Measurements from ENCODE around the gene MED7. TPM values are rescaled to one million over a fixed set of nuclear protein-coding genes. Genes with fewer than 3 reads are reported as not detected.

The MED7 gene
- polyA plus RNA-seq, 2 of the 4 experiments (the other 2 are of a cell fraction) = 22.6 to 23.0 TPM

DNA sequence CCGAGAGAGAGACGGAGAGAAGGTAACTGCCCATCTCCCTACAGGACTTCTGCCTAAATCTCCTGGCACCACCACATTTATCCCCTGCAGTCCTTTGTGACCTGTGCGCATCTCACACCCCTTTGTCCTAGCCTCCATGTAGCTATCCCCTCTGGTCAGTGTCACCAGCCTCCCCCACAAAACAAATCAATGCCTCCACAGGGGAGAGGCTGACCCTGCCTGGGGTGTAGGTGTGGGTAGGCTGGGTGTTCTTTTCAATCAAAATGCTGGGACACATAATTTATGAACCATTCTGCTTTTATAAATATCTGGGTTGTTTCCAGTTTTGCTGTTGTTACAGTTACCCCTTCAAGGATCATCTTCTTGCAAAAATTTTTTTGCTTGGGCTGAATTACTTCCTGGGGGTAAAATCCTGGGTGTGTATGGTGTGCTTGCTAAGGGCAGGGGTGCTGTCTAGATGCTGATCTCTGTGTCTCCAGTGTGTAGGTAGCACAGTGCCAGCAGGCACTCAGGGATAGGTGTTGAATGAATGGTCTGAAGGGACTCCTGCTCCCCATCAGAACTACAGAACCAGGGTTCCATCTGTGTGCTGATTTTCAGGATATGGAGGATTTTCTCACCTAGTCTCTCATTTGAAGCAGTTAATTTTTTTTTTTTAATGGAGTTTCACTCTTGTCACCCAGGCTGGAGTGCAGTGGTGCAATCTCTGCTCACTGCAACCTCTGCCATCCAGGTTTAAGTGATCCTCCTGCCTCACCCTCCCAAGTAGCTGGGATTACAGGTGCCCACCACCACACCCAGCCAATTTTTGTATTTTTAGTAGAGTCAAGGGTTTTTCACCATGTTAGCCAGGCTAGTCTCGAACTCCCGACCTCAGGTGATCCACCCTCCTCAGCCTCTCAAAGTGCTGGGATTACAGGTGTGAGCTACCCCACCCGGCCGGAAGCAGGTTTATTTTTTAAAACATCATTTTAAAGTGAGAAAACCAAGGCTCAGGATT lies 23.8 kb upstream of the MED7 start, which contains the start of gene GARIN3:
GARIN3 (minus strand) TSS at position 51 of the 1,000 bp plus-strand sequence. CDS start 96 bp downstream, outside the sequence.
- FAIRE-seq = no peak
- no peak for ATAC-seq
- CTCF ChIA-PET = interaction anchor here (0.6 to 2.5 kb wide), 2 partner anchors 18 to 301 kb away, joined by 4 to 10 read pairs; no protein-coding TSS in a partner anchor

DNA sequence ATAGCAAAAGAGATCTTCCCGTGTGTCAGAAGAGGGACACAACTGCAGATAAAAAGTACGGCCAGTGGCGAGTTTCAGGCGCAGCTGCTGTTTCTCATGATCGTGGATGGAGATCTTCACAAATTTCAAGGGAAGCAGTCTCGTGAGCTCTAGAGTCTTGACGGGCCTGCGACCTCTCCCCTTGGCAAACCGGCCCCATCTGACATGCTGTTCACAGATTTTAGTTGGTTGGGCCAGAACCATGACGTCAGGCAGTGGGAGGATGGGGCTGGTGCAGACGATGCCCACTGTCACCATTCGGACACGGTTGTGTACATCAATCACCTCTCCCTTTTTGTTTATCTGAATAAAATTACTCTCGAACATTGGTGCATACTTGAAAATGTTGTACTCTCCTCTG lies 23.0 kb upstream of the MED7 start:
- 54% methylated on average over 14 of the region's 14 CpGs for WGBS (ENCODE audit: missing lambda C conversion rate)
- Histone ChIP-seq H3K4me2 (no peak overlapping the region), H3K9me3 (no peaks in the 10 kb centered on the region), H3K4me1 (no peaks in the 10 kb centered on the region), H3K27ac (no peak overlapping the region), H3K4me3 (no peak overlapping the region)
- TF ChIP-seq, protein P1, sequence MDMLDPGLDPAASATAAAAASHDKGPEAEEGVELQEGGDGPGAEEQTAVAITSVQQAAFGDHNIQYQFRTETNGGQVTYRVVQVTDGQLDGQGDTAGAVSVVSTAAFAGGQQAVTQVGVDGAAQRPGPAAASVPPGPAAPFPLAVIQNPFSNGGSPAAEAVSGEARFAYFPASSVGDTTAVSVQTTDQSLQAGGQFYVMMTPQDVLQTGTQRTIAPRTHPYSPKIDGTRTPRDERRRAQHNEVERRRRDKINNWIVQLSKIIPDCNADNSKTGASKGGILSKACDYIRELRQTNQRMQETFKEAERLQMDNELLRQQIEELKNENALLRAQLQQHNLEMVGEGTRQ (IDR thresholded peaks at IDR 0.05) = no peak
- TF ChIP-seq MAZ (IDR thresholded peaks at IDR 0.05; ENCODE audit: borderline replicate concordance, low read depth, low read length) = no peak
- ChIA-PET CTCF (interaction anchor here (1.1 kb wide), 1 partner anchor 23 kb away, joined by 3 read pairs; the partner anchor contains the start of gene MED7), POLR2A (no interaction called here)
- FAIRE-seq = no peak
- no peak for DNase-seq (ENCODE audit: low read depth in 1 of 2, low spot score in 1 of 2)
- no peak for ATAC-seq

More for the DNA sequence above, 23.8 kb upstream of the MED7 start, which contains the start of gene GARIN3:
- H3K4me2 ChIP-seq = no peak within 1 kb of the TSS
- no peak for DNase-seq (ENCODE audit: low read depth in 1 of 2, low spot score in 1 of 2)
- TF ChIP-seq CEBPB (IDR thresholded peaks at IDR 0.05) (no peak), RARB (CRISPR knock-in tag; IDR thresholded peaks at IDR 0.05) (no peak), SREBF2 (IDR thresholded peaks at IDR 0.05) (no peak)
- TF ChIP-seq, protein P2, sequence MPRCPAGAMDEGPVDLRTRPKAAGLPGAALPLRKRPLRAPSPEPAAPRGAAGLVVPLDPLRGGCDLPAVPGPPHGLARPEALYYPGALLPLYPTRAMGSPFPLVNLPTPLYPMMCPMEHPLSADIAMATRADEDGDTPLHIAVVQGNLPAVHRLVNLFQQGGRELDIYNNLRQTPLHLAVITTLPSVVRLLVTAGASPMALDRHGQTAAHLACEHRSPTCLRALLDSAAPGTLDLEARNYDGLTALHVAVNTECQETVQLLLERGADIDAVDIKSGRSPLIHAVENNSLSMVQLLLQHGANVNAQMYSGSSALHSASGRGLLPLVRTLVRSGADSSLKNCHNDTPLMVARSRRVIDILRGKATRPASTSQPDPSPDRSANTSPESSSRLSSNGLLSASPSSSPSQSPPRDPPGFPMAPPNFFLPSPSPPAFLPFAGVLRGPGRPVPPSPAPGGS (IDR thresholded peaks at IDR 0.05) = no peak
- TF ChIP-seq, protein P3, sequence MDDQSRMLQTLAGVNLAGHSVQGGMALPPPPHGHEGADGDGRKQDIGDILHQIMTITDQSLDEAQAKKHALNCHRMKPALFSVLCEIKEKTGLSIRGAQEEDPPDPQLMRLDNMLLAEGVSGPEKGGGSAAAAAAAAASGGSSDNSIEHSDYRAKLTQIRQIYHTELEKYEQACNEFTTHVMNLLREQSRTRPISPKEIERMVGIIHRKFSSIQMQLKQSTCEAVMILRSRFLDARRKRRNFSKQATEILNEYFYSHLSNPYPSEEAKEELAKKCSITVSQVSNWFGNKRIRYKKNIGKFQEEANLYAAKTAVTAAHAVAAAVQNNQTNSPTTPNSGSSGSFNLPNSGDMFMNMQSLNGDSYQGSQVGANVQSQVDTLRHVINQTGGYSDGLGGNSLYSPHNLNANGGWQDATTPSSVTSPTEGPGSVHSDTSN (IDR thresholded peaks at IDR 0.05) = no peak
- POLR2A ChIA-PET = no interaction called here
- H3K4me3 ChIP-seq = no peak within 1 kb of the TSS
- 43% methylated on average over 7 of the region's 7 CpGs for WGBS (ENCODE audit: missing lambda C conversion rate)
- no peaks in the 10 kb centered on the region for H3K9me3 ChIP-seq
- no peak within 1 kb of the TSS for H3K27ac ChIP-seq
- no peaks in the 10 kb centered on the region for H3K4me1 ChIP-seq

DNA sequence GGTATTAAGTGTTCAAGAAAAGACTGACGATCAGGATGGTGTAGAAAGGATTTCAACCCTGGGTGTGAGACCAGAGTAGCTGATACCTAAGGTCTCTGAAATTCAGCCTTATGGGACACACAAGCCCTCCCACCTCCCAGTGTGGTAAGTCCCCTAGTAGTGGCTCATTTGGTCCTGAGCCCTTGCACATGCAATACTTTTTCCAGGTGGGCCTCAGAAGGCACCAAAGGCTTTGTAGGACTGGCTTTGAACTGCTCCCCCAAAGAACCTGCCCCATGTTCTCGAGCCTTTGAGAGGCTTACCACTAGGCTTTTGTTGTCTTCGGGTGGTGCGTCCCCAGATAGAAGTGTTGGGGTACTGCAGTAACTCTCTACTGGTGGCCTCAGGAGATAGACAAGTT lies 22.6 kb upstream of the MED7 start:
- POLR2A ChIA-PET = no interaction called here
- TF ChIP-seq SREBF2 (IDR thresholded peaks at IDR 0.05) (no peak), RCOR1 (IDR thresholded peaks at IDR 0.05; ENCODE audit: low read depth, low read length) (no peak), HOXB5 (CRISPR knock-in tag; IDR thresholded peaks at IDR 0.05) (no peak), JUNB (IDR thresholded peaks at IDR 0.05) (no peak)
- FAIRE-seq (no peak), DNase-seq (ENCODE audit: low read depth in 1 of 2, low spot score in 1 of 2) (no peak), ATAC-seq (no peak)
- Histone ChIP-seq H3K27ac (no peak overlapping the region), H3K4me1 (no peaks in the 10 kb centered on the region), H3K4me3 (no peak overlapping the region), H3K4me2 (no peak overlapping the region), H3K9me3 (no peaks in the 10 kb centered on the region)
- WGBS (ENCODE audit: missing lambda C conversion rate) = 61% methylated on average over 4 of the region's 4 CpGs
- CTCF ChIA-PET = interaction anchor here (0.7 to 1.1 kb wide), 2 partner anchors 16 to 23 kb away, joined by 3 read pairs; partner anchors contain the start of gene MED7

DNA sequence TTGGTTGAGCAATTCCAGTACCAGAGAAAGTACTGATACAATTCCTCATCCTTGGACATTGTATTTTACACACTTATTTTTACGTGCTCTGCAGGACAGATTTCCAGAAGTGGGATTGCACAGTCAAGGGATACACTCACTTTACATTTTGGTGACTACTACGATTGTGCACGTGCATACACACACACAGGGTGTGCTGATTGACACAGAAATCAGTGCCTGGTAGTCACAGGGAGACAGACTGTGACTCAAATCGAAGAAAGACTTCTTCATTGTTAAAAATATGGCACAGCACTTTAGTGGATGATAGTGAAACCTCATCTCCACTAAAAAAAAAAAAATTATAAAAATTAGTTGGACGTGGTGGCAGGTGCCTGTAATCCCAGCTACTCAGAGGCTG lies 21.9 kb upstream of the MED7 start:
- Histone ChIP-seq H3K4me2 (no peak overlapping the region), H3K27ac (no peak overlapping the region), H3K4me3 (no peak overlapping the region), H3K9me3 (no peaks in the 10 kb centered on the region), H3K4me1 (no peaks in the 10 kb centered on the region)
- WGBS (ENCODE audit: missing lambda C conversion rate) = 25% methylated on average over 5 of the region's 5 CpGs
- FAIRE-seq = no peak
- DNase-seq (ENCODE audit: low read depth in 1 of 2, low spot score in 1 of 2) = no peak
- TF ChIP-seq ZNF302 (CRISPR knock-in tag; IDR thresholded peaks at IDR 0.05) (no peak), MAFK (IDR thresholded peaks at IDR 0.05; ENCODE audit: partially characterized antibody) (no peak), HEYL (CRISPR knock-in tag; IDR thresholded peaks at IDR 0.05) (no peak), FOSB (CRISPR knock-in tag; IDR thresholded peaks at IDR 0.05) (no peak), HOXA7 (CRISPR knock-in tag; IDR thresholded peaks at IDR 0.05) (no peak), ESRRA (IDR thresholded peaks at IDR 0.05; ENCODE audit: borderline replicate concordance, low read length) (no peak), TP53 (CRISPR knock-in tag; IDR thresholded peaks at IDR 0.05) (no peak), PHF8 (IDR thresholded peaks at IDR 0.05; ENCODE audit: borderline replicate concordance, low read depth) (no peak)
- TF ChIP-seq, protein P4, sequence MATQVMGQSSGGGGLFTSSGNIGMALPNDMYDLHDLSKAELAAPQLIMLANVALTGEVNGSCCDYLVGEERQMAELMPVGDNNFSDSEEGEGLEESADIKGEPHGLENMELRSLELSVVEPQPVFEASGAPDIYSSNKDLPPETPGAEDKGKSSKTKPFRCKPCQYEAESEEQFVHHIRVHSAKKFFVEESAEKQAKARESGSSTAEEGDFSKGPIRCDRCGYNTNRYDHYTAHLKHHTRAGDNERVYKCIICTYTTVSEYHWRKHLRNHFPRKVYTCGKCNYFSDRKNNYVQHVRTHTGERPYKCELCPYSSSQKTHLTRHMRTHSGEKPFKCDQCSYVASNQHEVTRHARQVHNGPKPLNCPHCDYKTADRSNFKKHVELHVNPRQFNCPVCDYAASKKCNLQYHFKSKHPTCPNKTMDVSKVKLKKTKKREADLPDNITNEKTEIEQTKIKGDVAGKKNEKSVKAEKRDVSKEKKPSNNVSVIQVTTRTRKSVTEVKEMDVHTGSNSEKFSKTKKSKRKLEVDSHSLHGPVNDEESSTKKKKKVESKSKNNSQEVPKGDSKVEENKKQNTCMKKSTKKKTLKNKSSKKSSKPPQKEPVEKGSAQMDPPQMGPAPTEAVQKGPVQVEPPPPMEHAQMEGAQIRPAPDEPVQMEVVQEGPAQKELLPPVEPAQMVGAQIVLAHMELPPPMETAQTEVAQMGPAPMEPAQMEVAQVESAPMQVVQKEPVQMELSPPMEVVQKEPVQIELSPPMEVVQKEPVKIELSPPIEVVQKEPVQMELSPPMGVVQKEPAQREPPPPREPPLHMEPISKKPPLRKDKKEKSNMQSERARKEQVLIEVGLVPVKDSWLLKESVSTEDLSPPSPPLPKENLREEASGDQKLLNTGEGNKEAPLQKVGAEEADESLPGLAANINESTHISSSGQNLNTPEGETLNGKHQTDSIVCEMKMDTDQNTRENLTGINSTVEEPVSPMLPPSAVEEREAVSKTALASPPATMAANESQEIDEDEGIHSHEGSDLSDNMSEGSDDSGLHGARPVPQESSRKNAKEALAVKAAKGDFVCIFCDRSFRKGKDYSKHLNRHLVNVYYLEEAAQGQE (IDR thresholded peaks at IDR 0.05) = no peak
- TF ChIP-seq, protein P2 (IDR thresholded peaks at IDR 0.05) = no peak
- ChIA-PET POLR2A (interaction anchor here (0.7 kb wide), 1 partner anchor 23 kb away, joined by 8 read pairs; no protein-coding TSS in a partner anchor), CTCF (interaction anchor here (0.7 to 1.1 kb wide), 2 partner anchors 16 to 22 kb away, joined by 3 read pairs; partner anchors contain the start of gene MED7)
- ATAC-seq = no peak
